NB4 (cell line): ENCODE measurements around the gene CPEB4.

ENCODE experiments used
- MYC ChIP-seq: IDR thresholded peaks from 2 replicates; pipeline ENCODE4 v1.6.1; 2011; ENCODE audit warnings: low read depth, low read length
- POLR2A ChIP-seq: IDR thresholded peaks from 2 replicates; pipeline ENCODE4 v1.6.1; 2011; ENCODE audit warnings: mild to moderate bottlenecking; ENCODE audit not compliant: insufficient read length; ENCODE audit errors: extremely low read depth
- TF ChIP-seq, protein P1 (sequence below): IDR thresholded peaks from one replicate; pipeline ENCODE4 v1.5.1; 2012; ENCODE audit warnings: low read depth, low read length
- TF ChIP-seq, protein P2 (sequence below): IDR thresholded peaks from 2 replicates; pipeline ENCODE4 v1.6.1; 2011; ENCODE audit warnings: low read depth, low read length

DNA sequence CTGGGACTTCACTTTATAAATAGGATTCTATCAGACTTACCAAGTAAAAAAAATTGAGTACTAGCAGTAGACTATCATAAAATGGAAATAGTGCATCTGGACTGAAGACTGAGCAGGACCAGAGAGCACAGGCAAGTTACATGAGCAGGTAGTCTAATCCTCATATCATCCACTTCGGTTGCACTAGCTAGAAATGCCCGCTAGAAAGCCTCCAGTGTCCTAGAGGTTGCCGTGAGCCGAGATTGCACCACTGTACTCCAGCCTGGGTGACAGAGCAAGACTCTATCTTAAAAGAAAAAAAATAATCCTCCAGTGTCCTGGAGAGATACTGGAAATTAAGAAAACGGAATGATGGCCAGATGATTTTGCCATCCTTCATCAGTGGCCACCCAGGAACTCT, 120.8 kb downstream of the CPEB4 start:
- TF ChIP-seq, protein P1, sequence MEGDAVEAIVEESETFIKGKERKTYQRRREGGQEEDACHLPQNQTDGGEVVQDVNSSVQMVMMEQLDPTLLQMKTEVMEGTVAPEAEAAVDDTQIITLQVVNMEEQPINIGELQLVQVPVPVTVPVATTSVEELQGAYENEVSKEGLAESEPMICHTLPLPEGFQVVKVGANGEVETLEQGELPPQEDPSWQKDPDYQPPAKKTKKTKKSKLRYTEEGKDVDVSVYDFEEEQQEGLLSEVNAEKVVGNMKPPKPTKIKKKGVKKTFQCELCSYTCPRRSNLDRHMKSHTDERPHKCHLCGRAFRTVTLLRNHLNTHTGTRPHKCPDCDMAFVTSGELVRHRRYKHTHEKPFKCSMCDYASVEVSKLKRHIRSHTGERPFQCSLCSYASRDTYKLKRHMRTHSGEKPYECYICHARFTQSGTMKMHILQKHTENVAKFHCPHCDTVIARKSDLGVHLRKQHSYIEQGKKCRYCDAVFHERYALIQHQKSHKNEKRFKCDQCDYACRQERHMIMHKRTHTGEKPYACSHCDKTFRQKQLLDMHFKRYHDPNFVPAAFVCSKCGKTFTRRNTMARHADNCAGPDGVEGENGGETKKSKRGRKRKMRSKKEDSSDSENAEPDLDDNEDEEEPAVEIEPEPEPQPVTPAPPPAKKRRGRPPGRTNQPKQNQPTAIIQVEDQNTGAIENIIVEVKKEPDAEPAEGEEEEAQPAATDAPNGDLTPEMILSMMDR, result no peak
- TF ChIP-seq, protein P2, sequence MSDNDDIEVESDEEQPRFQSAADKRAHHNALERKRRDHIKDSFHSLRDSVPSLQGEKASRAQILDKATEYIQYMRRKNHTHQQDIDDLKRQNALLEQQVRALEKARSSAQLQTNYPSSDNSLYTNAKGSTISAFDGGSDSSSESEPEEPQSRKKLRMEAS, result no peak
- TF ChIP-seq POLR2A, result no peak
- TF ChIP-seq MYC, result no peak
